HG02759 (cell line): ENCODE measurements around the gene PKD1.
"Not testable (repeated sequence)": the region's sequence is repeated elsewhere in the genome, so short reads cannot be mapped to it uniquely, and the experiment has no call there.

Experiments
- ATAC-seq: cut with Tn5 transposase; IDR thresholded peaks from one replicate; pipeline ENCODE4 v1.9.1; 2021; ENCODE audit warnings: mild to moderate bottlenecking, moderate library complexity; ENCODE audit not compliant: unreplicated experiment

The PKD1 gene

DNA sequence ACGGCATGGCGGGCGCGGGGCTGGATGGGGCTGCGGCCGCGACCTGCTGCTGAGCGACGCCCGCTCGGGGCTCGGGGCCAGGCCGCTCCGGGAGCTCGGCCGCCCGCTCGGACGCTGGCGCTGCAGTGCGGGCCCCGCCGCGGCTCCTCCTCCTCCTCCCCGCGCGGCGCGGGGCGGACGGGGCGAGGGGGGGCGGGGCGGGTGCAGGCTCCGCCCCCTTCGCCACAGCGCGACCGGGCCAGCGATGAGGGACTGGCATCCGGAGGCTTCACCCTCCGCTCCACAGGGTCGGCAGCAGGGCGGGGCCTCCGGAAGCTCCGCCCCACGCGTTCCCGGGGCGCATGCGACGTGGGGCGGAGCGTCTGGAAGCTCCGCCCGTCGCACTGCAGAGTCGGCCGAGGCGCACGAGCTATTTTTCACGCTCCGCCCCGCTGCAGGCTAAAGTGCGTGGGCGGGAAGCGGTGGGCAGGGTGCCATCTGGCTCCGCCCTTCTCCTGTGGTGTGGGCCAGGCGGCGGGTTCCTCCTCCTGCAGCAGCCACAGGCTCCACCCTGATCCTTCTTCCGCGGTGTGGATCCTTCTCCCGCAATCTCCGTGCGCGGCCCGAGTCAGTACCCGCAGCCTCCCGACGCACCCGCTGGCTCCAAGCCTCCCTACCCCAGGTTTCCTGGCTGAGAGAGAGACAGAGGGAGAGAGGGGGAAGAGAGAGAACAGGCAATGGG lies at the start of gene PKD1:
Gene PKD1 (minus strand): TSS at position 129 of the 721 bp plus-strand sequence. CDS start 209 bp downstream, outside the sequence.
- not testable (repeated sequence) for ATAC-seq

DNA sequence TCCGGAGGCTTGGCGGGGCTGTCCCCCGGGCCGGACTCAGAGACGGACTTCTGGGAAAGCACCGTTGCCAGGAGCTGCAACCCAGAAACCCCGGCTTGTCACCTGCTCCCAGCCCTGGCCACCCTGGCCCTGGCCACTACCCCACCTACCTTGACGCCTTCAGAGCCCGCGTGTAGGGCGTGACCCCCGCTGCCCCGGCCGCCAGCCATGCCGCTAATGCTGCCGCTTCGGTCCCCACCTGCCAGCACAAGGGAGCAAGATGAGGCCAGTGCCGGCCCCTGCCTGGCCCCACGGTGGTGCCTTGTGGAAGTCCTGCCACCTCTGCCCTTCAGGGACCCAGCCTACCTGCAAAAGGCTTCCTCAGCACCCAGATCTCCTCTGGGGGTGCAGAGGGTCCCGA lies 49.3 kb upstream of the PKD1 start:
- no peak for ATAC-seq

DNA sequence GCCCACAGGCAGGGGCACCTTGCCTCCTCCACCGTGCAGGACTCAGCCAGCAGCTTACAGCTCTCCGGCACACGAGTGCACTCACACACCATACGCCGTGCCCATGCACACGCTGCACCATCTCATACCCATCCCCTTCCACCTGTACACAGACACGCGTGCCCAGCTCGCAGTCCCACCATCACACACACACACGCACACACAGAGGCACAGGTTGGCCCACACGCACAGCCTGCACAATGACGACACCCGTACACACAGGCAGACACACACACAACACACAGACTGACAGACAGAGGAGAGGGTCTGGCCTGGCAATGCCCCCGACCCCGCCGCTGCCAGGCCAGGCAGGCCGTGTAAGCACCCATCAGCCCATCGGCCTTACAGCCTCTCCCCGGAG lies 48.6 kb upstream of the PKD1 start:
- no peak for ATAC-seq

DNA sequence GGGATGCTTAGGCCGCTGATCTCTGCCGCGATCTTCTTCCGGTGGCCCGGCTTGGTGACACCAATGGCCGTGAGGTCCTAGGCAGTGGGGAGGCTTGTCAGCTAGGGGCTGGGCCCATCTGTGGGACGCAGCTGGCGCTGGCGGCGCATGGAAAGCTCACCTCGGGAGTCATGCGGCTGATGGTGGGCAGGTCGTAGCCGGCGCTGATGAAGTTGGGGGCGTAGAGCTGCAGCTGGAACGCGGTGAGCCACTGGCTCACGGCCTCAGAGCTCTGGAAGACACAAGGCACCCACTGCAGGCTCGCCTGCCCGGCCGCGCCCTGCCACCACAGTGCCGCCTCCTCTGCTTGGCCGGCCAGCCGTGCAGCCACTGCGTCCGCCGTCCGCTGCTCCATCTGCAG lies 48.0 kb upstream of the PKD1 start:
- ATAC-seq = no peak

DNA sequence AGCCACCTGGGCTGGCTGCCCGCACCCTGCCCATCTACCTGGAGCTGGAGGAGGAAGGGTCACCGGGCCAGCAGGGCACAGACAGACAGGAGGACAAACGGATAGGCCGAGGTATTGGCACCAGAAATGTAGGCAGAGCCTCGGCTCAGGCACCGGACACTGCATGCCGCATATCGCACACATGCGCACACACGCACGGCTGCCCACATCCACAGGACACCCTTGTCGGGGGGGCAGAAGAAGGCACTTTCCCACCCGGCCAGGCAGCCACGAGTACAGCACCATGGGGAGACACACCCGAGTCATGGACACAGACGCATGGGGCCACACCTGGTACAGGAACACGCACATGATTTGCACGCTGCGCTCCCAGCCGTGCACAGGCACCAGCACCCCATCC lies 46.3 kb upstream of the PKD1 start:
- no peak for ATAC-seq

DNA sequence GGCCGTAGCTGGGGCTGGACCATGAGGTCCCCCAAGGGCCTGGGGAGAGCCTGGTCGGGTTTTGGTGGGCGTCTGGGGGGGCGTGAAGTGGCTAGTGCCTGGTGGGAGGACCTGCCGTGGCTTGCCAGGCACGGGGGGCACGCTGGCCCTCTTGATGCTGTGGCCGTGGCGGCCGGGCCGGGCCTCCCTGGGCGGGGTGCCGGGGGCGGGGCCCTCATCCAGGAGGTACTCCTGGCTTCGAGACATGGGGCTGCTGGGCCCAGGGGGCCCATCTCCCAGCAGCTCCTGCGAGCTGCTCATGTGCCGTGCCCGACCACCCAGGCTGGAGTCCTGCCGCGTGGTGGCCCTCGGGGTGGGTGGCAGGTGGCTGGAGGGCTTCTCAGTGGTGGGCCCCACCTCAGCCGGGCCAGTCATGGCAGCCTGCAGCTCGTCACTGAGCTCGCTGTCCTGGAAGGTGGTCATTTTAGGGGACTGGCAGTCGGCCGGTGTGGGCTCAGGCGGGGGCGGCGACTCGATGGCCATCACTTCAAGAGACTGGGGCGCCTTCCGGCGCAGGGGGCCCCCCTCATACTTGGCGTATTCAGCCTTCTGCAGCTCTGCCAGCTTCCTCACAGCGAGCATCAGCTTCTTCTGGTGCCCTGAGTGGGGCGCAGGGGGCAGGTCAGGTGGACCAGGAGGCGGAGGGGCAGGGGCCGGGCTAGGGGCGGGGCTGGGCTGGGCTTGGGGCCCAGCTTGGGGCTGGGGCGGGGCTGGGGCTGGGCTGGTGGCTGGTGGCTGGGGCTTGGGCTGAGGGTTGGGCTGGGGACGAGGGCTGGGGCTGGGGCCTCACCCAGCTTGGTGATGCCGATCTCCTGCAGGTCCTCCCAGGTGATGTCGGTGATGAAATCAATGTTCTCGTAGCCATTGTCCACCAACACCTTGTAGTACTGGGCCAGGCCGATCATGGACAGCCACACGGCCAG lies 45.5 kb upstream of the PKD1 start:
- ATAC-seq = no peak

DNA sequence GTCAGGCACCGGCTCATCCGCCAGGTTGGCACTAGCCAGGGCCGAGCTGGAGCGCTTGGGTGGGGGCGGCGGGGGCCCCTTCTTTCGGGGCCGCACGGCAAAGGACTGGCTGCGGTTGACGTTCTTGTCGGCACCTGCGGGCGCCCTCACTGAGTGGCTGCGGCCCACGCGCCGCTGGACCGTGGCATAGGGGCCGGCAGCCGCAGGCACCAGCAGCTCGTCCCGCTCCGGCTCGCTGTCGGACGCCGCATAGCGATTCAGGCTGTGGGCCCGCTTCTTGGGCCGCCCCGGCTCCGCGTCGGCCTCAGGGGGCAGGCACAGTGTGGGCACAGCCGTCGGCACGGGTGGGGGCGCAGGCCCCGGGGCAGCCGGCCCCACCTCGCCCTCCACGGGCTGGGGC lies 44.8 kb upstream of the PKD1 start:
- ATAC-seq = no peak

DNA sequence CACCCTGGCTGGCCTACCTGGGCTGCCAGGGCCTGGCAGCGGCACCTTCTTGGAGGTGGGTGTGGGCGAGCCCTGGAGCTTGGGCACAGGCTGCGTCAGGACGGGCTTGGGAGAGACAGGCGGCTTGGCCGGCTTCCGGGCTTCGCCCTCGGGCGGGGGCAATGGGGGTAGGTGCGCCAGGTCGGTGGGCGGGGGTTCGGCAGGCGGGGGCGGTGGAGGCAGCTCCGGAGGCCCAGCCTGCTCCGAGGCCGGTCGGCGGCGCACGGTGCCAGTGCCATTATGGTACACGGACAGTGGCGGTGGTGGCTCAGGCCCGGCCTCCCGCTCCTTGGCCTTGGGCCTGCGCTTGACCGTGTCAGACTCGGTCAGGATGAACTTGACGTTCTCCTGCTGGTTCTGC lies 43.9 kb upstream of the PKD1 start:
- no peak for ATAC-seq

DNA sequence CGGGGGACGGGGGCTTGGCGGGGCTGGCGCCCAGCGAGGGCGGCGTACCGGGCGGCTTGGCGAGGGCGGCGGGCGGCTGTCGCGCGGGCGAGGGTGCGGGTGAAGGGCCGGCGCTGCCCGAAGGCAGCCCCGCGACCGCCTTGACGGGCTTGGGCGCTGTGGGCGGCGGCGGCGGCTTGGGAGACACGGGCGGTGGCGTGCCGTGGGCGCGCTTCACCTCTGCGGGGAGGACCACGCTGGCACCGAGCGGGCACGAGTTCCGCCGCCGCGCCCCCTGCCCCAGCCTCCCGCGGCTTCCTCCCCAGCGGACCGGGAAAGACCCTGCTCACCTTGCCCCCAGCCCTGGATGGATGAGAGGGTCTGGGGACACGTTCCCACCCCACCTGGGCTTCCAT lies 43.4 kb upstream of the PKD1 start:
- no peak for ATAC-seq

DNA sequence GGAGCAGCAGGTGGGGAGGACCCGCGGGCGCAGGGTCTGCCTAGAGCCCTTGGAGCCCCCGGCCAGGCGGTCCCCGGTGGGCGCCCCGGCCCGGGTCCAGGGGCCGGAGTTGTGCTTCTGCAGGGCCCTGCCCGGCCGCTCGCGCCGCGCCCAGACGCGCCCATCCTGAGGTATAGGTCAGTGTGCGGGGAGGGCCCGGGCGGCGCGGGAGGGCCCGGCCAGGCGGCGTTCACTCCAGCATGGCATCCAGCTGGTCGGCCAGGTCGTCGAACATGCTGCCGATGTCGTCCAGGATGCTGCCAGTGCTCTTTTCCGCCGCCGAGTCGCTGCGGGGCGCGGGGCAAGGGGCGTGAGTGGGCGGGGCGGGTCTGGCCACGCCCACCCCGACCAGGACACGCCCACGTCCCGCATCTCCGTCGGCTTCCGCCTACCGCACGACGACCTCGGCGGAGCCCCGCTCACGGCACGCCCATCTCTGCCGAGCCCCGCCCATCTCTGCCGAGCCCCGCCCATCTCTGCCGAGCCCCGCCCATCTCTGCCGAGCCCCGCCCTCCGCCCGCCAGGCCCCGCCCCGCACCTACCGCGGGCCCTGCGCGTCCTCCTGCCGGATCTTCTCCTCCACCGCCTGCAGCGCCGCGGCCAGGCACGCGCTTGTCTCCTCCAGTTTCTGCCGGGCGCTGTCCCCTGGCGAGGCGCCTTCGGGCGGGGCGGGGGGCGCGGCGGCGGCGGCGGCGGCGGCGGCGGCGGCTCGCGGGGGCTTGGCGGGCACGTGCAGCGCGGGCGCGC lies 42.8 kb upstream of the PKD1 start:
- no peak for ATAC-seq

DNA sequence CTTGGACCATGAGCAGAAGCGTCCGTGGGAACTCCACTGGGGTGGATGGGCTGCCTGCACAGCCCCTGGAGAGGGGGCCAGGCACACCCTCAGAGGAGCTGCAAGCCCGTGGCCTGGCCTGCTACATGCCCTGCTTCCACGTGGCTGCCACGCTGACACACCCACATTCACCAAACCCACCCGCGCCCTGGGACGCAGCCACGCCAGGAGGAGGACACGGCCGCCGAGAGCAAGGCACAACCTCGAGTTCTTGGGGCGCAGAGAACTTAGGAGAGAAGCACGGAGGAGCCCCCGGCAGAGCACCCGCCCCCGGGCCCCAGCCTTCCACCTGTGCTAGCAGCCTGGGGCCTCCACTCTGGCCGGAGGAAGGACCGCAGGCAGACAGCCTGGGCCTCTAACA lies 41.9 kb upstream of the PKD1 start:
- no peak for ATAC-seq

DNA sequence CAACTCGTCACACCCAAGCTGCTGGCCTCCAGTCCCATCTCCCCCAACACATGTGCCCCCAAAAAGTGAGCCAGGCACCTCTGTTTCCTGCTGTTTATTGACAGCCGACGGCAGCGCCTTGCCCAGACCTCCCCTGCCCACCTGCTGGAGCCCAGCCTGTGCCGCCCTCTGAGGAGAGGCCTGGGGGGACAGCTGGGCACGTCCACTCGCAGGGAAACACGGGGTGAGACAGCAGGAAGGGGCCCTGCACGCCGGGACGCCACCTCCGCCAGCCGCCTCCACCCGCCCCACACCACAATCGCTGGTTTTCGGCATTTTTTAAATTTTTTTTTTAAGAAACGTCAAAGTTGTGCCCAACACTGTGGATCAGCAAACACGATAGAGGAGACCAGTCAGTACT lies 41.4 kb upstream of the PKD1 start:
- no peak for ATAC-seq

DNA sequence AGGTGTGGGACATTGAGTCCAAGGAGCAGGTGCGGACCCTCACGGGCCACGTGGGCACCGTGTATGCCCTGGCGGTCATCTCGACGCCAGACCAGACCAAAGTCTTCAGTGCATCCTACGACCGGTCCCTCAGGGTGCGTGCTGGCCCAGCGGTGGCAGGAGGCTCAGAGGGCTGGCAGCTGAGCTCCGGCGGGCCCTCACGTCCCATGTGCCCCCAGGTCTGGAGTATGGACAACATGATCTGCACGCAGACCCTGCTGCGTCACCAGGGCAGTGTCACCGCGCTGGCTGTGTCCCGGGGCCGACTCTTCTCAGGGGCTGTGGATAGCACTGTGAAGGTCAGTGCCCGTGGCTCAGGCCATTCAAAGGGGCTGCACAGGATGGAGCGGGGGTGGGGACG lies 40.3 kb upstream of the PKD1 start:
- ATAC-seq = no peak

DNA sequence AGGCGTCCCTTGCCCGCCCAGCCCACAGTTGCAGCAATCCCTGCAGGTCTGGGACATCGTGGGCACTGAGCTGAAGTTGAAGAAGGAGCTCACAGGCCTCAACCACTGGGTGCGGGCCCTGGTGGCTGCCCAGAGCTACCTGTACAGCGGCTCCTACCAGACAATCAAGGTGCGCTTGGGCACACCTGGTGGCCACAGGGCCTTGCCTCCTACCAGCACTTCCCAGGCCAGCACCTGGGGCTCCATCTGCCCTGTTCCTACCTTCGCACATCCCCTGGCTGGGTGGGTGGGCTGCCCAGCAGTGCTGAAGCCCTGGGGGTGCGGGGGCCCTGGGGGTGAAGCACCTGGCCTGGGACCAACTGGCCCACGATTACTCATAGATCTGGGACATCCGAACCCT lies 39.8 kb upstream of the PKD1 start:
- no peak for ATAC-seq

DNA sequence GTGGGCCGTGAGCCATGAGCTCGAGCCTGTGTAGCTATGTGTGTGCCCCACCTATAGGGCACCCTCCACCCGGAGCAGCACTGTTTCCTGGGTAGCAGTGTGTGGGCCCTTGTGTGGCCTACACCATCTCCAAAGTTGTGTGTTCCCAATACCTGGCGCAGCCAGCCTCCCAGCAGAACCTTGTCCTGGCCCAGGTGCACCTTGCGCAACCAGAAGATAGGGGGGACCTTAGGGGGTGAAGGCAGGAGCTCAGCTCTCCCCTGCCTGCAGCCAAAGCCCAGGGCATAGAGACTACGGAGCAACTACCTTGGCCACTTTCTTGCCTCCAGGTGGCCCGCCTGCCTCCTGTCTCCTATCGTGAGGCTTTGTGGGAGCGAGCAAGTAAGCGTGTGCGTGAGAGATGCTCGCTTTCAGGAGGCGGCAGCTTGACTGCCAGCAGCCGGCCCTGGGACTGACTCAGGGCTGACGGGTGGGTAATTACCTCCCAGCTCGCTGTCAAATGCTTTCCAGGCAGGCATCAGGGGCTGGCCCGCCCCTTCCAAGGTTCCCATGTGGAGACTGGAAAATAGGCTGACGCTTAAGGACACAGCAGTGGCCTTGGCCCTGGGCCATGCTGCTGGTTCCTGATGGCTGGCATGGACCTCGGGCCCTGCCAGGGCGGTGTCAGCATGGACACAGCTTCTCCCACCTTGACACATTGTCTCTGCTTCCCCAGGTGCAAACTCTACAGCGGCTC lies 38.9 kb upstream of the PKD1 start:
- ATAC-seq = no peak

DNA sequence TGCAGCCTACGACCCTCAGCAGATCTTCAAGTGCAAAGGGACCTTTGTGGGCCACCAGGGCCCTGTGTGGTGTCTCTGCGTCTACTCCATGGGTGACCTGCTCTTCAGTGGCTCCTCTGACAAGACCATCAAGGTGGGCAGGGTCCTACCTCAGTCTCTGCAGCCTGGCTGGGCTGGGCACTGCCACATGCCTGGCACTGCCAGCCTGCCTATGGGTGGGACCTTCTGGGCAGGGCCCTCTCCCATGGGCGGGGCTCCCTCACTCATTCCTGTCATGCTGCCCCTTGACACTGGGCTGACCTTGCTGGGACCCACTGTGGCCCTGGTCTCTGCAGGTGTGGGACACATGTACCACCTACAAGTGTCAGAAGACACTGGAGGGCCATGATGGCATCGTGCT lies 38.2 kb upstream of the PKD1 start:
- ATAC-seq = no peak

DNA sequence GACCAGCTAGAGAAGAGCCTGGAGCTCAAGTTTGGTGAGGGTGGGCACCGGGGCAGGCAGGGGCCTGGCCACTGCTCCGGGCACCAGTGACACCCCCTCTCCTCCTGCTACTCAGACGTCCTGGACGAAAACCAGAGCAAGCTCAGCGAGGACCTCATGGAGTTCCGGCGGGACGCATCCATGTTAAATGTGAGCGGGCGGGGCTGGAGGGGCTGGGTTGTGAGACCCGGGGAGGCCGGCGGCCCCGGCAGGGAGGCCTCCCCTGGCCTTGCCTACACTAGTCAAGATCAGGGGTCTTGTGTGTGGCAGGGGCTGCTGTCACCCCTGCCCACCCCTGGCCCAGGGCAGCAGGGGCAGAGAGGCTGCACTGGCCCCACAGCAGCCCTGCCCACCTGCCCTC lies 37.7 kb upstream of the PKD1 start:
- no peak for ATAC-seq

DNA sequence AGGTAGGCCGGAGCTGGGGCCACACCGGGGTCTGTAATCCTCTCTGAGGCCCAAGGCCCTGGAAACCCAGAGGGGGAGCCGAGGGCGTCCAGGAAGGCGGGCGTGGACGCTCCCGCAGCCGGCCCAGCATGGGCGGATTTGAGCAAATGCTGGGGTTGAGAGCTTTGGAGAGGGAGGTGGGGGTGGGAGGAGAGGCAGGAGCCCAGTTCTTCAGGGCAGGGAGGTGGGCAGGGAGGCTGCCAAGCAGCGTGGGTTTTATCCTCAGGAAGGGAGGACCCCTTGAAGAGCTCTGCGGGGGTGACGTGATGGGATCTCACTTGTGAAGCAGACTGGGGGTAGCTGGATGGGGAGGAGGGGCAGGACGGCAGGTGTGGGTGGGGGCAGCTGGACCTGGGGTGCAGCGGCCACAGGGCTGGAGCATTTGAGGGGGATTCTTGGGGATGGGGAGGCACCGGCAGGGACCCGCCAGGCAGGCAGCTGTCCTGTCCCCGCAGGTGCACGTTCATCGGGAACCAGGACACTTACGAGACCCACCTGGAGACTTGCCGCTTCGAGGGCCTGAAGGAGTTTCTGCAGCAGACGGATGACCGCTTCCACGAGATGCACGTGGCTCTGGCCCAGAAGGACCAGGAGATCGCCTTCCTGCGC lies 37.1 kb upstream of the PKD1 start:
- ATAC-seq = no peak

DNA sequence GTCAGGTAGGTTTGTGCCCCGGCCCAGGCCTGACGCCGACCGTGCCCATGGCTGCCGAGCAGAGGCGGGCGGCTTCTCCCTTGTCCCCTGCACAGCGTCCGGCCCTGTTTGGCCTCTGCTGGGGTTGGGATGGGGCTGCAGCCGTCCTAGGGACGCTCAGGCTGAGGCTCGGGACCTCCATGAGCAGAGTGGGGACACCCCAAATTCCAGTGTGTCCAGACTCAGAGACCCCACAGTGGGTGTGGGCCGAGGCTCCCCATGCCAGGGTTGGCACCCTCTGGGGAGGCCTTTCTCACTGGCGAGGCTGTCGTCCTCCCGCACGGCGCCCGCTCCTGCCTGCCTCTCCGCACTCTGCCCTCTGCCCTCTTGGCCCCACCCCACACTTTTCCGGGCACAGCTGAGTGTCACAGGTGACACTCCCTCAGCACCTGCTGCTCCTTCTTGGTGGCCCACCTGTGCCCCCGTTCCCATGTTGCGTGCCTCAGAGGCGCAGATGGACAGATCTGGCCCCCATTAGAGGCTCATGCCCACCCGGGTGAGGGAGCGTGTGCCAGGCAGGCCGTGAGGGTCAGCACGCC lies 36.0 kb upstream of the PKD1 start:
- no peak for ATAC-seq
